GM12878 (cell line): ENCODE results near the gene SLC3A2. TPM values are rescaled to one million over a fixed set of nuclear protein-coding genes. Genes with fewer than 3 reads are reported as not detected.

Experiments
- ATAC-seq: fragments of 200-7000 bp; cut with Tn5 transposase; 3 replicates; pipeline ENCODE4 v1.9.1; 2020; ENCODE audit warnings: mild to moderate bottlenecking, moderate library complexity
- BruUV-seq: library from RNA; stranded (reverse); fragments of 400-500 nt; replicated peaks from 2 replicates; lab custom pipeline; 2021; lab: Mats Ljungman, UMichigan
- CTCF ChIA-PET: fragments of 300-600 bp; sonication (Branson Sonifier 250); formaldehyde crosslinking; extraction: SDS; loops from one replicate; lab custom pipeline; 2021; ENCODE audit warnings: inconsistent platforms; lab: Yijun Ruan, JAX
- POLR2A ChIA-PET: fragments of 350-600 bp; formaldehyde crosslinking; extraction: SDS; loops from one replicate; lab custom pipeline; 2021; ENCODE audit warnings: inconsistent platforms; lab: Charles Lee
- RAD21 ChIA-PET: fragments of 300-600 bp; sonication (Branson Sonifier 250); formaldehyde crosslinking; loops from one replicate; lab custom pipeline; 2023; ENCODE audit warnings: antibody characterized with exemption; ENCODE audit not compliant: unreplicated experiment; lab: Charles Lee
- SMC1A ChIA-PET: fragments of 300-600 bp; sonication (Branson Sonifier 250); formaldehyde crosslinking; loops from one replicate; lab custom pipeline; 2023; ENCODE audit not compliant: unreplicated experiment, uncharacterized antibody; lab: Charles Lee
- DNase-seq: peaks from one replicate; pipeline ENCODE4 v3.0.0-alpha.2; 2011; ENCODE audit warnings: low read depth, low spot score
- FAIRE-seq: peaks from 3 replicates; lab custom pipeline; 2011; peaks lifted over from hg19 to GRCh38; lab: Jason Lieb, UNC
- H2AFZ ChIP-seq: 2 replicates; pipeline ENCODE4 v1.6.0; 2011; ENCODE audit warnings: low read depth, low read length, control low read depth; ENCODE audit not compliant: control insufficient read depth
- H3K27ac ChIP-seq: 2 replicates; pipeline ENCODE4 v1.5.1; 2011; ENCODE audit warnings: control low read depth; ENCODE audit not compliant: control insufficient read depth, insufficient read depth
- H3K27me3 ChIP-seq, 2 experiments: replicated peaks in 1 of 2; 2 replicates each; pipeline versions ENCODE4 v1.6.0 to v1.6.1; 2011; ENCODE audit warnings: low read length in 1 of 2; ENCODE audit not compliant: control insufficient read depth in 2 of 2, insufficient read depth in 2 of 2
- H3K36me3 ChIP-seq, 2 experiments: 2 replicates each; pipeline ENCODE4 v1.5.1; 2011; ENCODE audit warnings: low read length in 1 of 2; ENCODE audit not compliant: control insufficient read depth in 2 of 2, insufficient read depth in 2 of 2
- H3K4me1 ChIP-seq: 2 replicates; pipeline ENCODE4 v1.6.1; 2011; ENCODE audit warnings: mild to moderate bottlenecking, low read length, moderate library complexity, mixed read lengths; ENCODE audit not compliant: control insufficient read depth, insufficient read depth
- H3K4me2 ChIP-seq: 2 replicates; pipeline ENCODE4 v1.6.0; 2011; ENCODE audit warnings: control low read depth; ENCODE audit not compliant: control insufficient read depth, insufficient read depth
- H3K4me3 ChIP-seq: fragments of 200-600 bp; sonication (generic); 2 replicates; pipeline ENCODE4 v1.5.1; 2016
- H3K79me2 ChIP-seq: 2 replicates; pipeline ENCODE4 v1.6.0; 2011; ENCODE audit warnings: low read length; ENCODE audit not compliant: control insufficient read depth, insufficient read depth
- H3K9ac ChIP-seq: 2 replicates; pipeline ENCODE4 v1.8.0; 2011; ENCODE audit warnings: low read length, control low read depth, mixed read lengths; ENCODE audit not compliant: control insufficient read depth, insufficient read depth
- H3K9me3 ChIP-seq: replicated peaks from 3 replicates; pipeline ENCODE4 v1.5.1; 2011; ENCODE audit warnings: mild to moderate bottlenecking, low read length; ENCODE audit not compliant: control insufficient read depth, insufficient read depth
- H4K20me1 ChIP-seq: 2 replicates; pipeline ENCODE4 v1.6.0; 2011; ENCODE audit not compliant: control insufficient read depth, insufficient read depth
- BACH1 ChIP-seq: fragments of 450-650 bp; IDR thresholded peaks from 2 replicates; pipeline ENCODE4 v1.6.1; 2017; ENCODE audit warnings: mild to moderate bottlenecking, borderline replicate concordance
- CHD1 ChIP-seq: IDR thresholded peaks from 2 replicates; pipeline ENCODE4 v1.6.1; 2012; ENCODE audit warnings: low read depth, low read length, improper control_type of control experiment
- CREM ChIP-seq: IDR thresholded peaks from 2 replicates; pipeline ENCODE4 v1.6.1; 2014; ENCODE audit warnings: antibody characterized with exemption, low read depth
- MEF2B ChIP-seq: fragments of 450-650 bp; IDR thresholded peaks from 2 replicates; pipeline ENCODE4 v1.6.1; 2018; ENCODE audit warnings: mild to moderate bottlenecking, moderate library complexity; ENCODE audit not compliant: partially characterized antibody, poor library complexity, severe bottlenecking
- MLLT1 ChIP-seq: fragments of 450-650 bp; IDR thresholded peaks from 2 replicates; pipeline ENCODE4 v1.6.1; 2016; ENCODE audit warnings: mild to moderate bottlenecking
- NFYB ChIP-seq: IDR thresholded peaks from 2 replicates; pipeline ENCODE4 v1.6.1; 2011; ENCODE audit warnings: low read depth, mild to moderate bottlenecking, low read length, improper control_type of control experiment, moderate library complexity; ENCODE audit not compliant: insufficient read depth
- POLR2AphosphoS5 ChIP-seq: IDR thresholded peaks from 2 replicates; pipeline ENCODE4 v1.6.1; 2011; ENCODE audit warnings: mild to moderate bottlenecking, low read length, inconsistent platforms
- RB1 ChIP-seq: fragments of 450-650 bp; formaldehyde crosslinking; IDR thresholded peaks from 2 replicates; pipeline ENCODE4 v1.6.1; 2017; ENCODE audit warnings: mild to moderate bottlenecking, borderline replicate concordance
- TCF3 ChIP-seq: IDR thresholded peaks from 2 replicates; pipeline ENCODE4 v1.6.1; 2012; ENCODE audit warnings: low read depth, mild to moderate bottlenecking, low read length, borderline replicate concordance; ENCODE audit not compliant: insufficient read depth
- ZNF207 ChIP-seq: fragments of 450-650 bp; IDR thresholded peaks from 2 replicates; pipeline ENCODE4 v1.6.1; 2014; ENCODE audit warnings: antibody characterized with exemption, mild to moderate bottlenecking, borderline replicate concordance
- ZSCAN29 ChIP-seq: fragments of 450-650 bp; IDR thresholded peaks from 2 replicates; pipeline ENCODE4 v1.6.1; 2017; ENCODE audit warnings: mild to moderate bottlenecking, moderate library complexity
- WGBS: methylation state at CpG from one replicate; pipeline ENCODE4 v1.1.6; 2016; ENCODE audit warnings: low lambda C conversion rate; ENCODE audit not compliant: insufficient replicate concordance, insufficient coverage; ENCODE audit errors: missing lambda C conversion rate; 5-methylcytosine and 5-hydroxymethylcytosine counted together
- in situ Hi-C: fragments of 300-500 bp; cut with MboI; formaldehyde crosslinking; loops from 9 replicates; pipeline ENCODE4 v1.14.3; 2018; ENCODE audit warnings: mixed read lengths
- intact Hi-C: fragments of 100-400 bp; cut with micrococcal nuclease; formaldehyde crosslinking; loops from one replicate; pipeline ENCODE4 v1.14.2; 2022; ENCODE audit not compliant: unreplicated experiment
- polyA plus RNA-seq, 11 experiments: library from polyadenylated mRNA; depleted of rRNA in 4 of 11; unstranded in 6 of 11; stranded (reverse) in 5 of 11; fragments of >200 nt; fragmentation: Nextera tagmentation in 4 of 11; fragmentation: Illumina TruSeq in 1 of 11; extraction: Ambion mirVana in 4 of 11; extraction: Trizol in 1 of 11; gene quantifications; 1 replicate in 1 of 11; 2 replicates in 10 of 11; pipeline versions ENCODE4 v1.2.1 to v1.2.3, GENCODE V29; 2011 to 2016; ENCODE audit warnings: inconsistent platforms in 2 of 11, missing spikeins in 2 of 11, low read depth in 1 of 11
- total RNA-seq, 4 experiments: library from RNA; depleted of rRNA in 3 of 4; stranded (reverse); fragments of >200 nt in 3 of 4; fragmentation: Illumina TruSeq in 1 of 4; extraction: Trizol in 1 of 4; gene quantifications; 2 replicates each; pipeline versions ENCODE4 v1.2.1 to v1.2.3, GENCODE V29; 2013 to 2021
- TF ChIP-seq, protein P1 (sequence below): fragments of 450-650 bp; conservative IDR thresholded peaks from 2 replicates; pipeline ENCODE4 v1.6.1; 2017; ENCODE audit warnings: mild to moderate bottlenecking, moderate library complexity
- TF ChIP-seq, protein P2 (sequence below): IDR thresholded peaks from 2 replicates; pipeline ENCODE4 v1.6.1; 2011; ENCODE audit warnings: low read depth, low read length, improper control_type of control experiment, borderline replicate concordance
- TF ChIP-seq, protein P3 (sequence below): fragments of 450-650 bp; IDR thresholded peaks from 2 replicates; pipeline ENCODE4 v1.6.1; 2016; ENCODE audit warnings: mild to moderate bottlenecking

SLC3A2 gene
- total and polyA plus RNA-seq, 10 of the 15 experiments (the other 5 are each of a cell fraction or from before 2014, with no cell fraction given): 6.9 to 158 (median 106) TPM

GRCh38 chr11:62830904-62831519, 49.7 kb upstream of the SLC3A2 start:
- H3K4me3 ChIP-seq: peak overlapping the region; percentile 99
- 2% methylated on average over 31 of the region's 33 CpGs for WGBS
- no peaks in the 10 kb centered on the region for H3K9me3 ChIP-seq
- TF ChIP-seq, protein P1, sequence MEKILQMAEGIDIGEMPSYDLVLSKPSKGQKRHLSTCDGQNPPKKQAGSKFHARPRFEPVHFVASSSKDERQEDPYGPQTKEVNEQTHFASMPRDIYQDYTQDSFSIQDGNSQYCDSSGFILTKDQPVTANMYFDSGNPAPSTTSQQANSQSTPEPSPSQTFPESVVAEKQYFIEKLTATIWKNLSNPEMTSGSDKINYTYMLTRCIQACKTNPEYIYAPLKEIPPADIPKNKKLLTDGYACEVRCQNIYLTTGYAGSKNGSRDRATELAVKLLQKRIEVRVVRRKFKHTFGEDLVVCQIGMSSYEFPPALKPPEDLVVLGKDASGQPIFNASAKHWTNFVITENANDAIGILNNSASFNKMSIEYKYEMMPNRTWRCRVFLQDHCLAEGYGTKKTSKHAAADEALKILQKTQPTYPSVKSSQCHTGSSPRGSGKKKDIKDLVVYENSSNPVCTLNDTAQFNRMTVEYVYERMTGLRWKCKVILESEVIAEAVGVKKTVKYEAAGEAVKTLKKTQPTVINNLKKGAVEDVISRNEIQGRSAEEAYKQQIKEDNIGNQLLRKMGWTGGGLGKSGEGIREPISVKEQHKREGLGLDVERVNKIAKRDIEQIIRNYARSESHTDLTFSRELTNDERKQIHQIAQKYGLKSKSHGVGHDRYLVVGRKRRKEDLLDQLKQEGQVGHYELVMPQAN: peak; percentile 72
- TF ChIP-seq, protein P2, sequence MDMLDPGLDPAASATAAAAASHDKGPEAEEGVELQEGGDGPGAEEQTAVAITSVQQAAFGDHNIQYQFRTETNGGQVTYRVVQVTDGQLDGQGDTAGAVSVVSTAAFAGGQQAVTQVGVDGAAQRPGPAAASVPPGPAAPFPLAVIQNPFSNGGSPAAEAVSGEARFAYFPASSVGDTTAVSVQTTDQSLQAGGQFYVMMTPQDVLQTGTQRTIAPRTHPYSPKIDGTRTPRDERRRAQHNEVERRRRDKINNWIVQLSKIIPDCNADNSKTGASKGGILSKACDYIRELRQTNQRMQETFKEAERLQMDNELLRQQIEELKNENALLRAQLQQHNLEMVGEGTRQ: no peak
- TF ChIP-seq CHD1 (0 out of 2 replicates have a peak, but pooled peaks have one; percentile 43), BACH1 (0 out of 2 replicates have a peak, but pooled peaks have one; percentile 12), MLLT1 (no peak), ZNF207 (0 out of 2 replicates have a peak, but pooled peaks have one; percentile 63), POLR2AphosphoS5 (peak; percentile 9; the same call in 1 of the 2 replicates), TCF3 (no peak), CREM (0 out of 2 replicates have a peak, but pooled peaks have one; percentile 8), NFYB (no peak), RB1 (no peak; the same call in 1 of the 2 replicates), MEF2B (peak; percentile 23), ZSCAN29 (peak; percentile 92)
- TF ChIP-seq, protein P3, sequence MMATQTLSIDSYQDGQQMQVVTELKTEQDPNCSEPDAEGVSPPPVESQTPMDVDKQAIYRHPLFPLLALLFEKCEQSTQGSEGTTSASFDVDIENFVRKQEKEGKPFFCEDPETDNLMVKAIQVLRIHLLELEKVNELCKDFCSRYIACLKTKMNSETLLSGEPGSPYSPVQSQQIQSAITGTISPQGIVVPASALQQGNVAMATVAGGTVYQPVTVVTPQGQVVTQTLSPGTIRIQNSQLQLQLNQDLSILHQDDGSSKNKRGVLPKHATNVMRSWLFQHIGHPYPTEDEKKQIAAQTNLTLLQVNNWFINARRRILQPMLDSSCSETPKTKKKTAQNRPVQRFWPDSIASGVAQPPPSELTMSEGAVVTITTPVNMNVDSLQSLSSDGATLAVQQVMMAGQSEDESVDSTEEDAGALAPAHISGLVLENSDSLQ: no peak
- H3K27me3 ChIP-seq: no peaks in the 10 kb centered on the region
- ATAC-seq (peak; percentile 19), DNase-seq (no peak), FAIRE-seq (no peak)
- no peaks in the 10 kb centered on the region for H4K20me1 ChIP-seq
- H3K4me1 ChIP-seq: peaks cover 8% of the 10 kb centered on the region
- peak overlapping the region; percentile 1; the same call in 1 of the 2 replicates for H2AFZ ChIP-seq
- in situ Hi-C loops: no loop called here
- peaks cover 21 to 23% of the 10 kb centered on the region in 2 experiments for H3K36me3 ChIP-seq
- intact Hi-C loops: loop anchor here (10.0 kb wide), 1 partner anchor 236 kb away; the partner anchor contains the start of gene TUT1
- H3K4me2 ChIP-seq: peak overlapping the region; percentile 86
- H3K79me2 ChIP-seq: peaks cover 28% of the 10 kb centered on the region
- ChIA-PET SMC1A (interaction anchor here (0.9 to 1.9 kb wide), 6 partner anchors 10 to 78 kb away, joined by 3 to 7 read pairs (median 4); no protein-coding TSS in a partner anchor), POLR2A (interaction anchor here (0.5 to 2.9 kb wide), 16 partner anchors 10 to 166 kb away, joined by 3 to 50 read pairs (median 8); partner anchors contain the start of genes C11orf98, CSKMT, HNRNPUL2 and NXF1), CTCF (interaction anchor here (0.9 to 3.3 kb wide), 4 partner anchors 13 to 45 kb away, joined by 3 to 31 read pairs (median 6); partner anchors contain the start of gene TMEM179B), RAD21 (interaction anchor here (1.3 to 2.1 kb wide), 5 partner anchors 10 to 77 kb away, joined by 3 to 12 read pairs (median 6); partner anchors contain the start of genes NXF1 and ZBTB3)
- peak overlapping the region; percentile 84 for H3K27ac ChIP-seq
- H3K9ac ChIP-seq: peak overlapping the region; percentile 53
- BruUV-seq: no TSS peak
